ENCODE results near the gene RGS8. TPM values are rescaled to one million over a fixed set of nuclear protein-coding genes. Genes with fewer than 3 reads are reported as not detected.

Gene RGS8
- total RNA-seq, 1 experiment from 2014 or later = not detected

DNA sequence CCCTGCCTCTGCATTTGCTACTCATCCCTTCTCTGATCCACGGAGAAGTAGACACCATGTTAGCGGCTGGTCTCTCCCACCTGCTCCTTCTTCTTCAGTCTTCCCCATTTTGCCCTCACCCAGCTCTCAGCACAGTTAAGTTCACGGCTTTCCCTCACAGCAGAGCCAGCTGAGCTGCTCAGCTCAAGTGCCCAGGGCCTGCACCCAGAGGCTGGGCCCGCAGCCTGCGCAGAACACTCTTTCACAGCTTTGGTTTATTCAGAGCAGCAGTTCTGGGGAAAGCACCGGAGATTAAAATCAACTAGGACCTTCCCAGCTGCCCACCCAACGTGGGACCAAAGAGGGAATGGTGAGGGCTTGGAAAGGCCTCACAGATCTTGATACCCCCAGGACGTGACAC is 41.9 kb downstream of the RGS8 start:
- no peaks in the 10 kb centered on the region for H3K4me1 ChIP-seq (ENCODE audit: control insufficient read depth, insufficient read depth, low read length)
- TF ChIP-seq POLR2AphosphoS5 (IDR thresholded peaks at IDR 0.05; ENCODE audit: low read depth, low read length) = no peak
- in situ Hi-C loops (cut with HindIII; ENCODE audit: low pct_unique_long_range_greater_than_20kb, low sequenced_read_pairs) = no loop called here
- no peaks in the 10 kb centered on the region for H3K9me3 ChIP-seq (ENCODE audit: control insufficient read depth, insufficient read depth, low read depth, low read length)
- DNase-seq (ENCODE audit: low read depth, low spot score) = no peak
- H3K4me3 ChIP-seq (ENCODE audit: low read depth in 2 of 2, low read length in 2 of 2) = no peak overlapping the region
- intact Hi-C loops (cut with micrococcal nuclease; ENCODE audit: unreplicated experiment) = no loop called here
- H3K27ac ChIP-seq (ENCODE audit: low read length) = no peak overlapping the region
- H3K27me3 ChIP-seq (ENCODE audit: control insufficient read depth, insufficient read depth, low read length) = peaks cover 5% of the 10 kb centered on the region; the same call in 1 of the 2 replicates
- ATAC-seq = no peak
- H3K36me3 ChIP-seq (ENCODE audit: control insufficient read depth, insufficient read depth, low read length) = no peaks in the 10 kb centered on the region
- no TSS peak for BruUV-seq (replicated peaks)
- CTCF ChIA-PET = no interaction called here
- POLR2A ChIA-PET = no interaction called here

DNA sequence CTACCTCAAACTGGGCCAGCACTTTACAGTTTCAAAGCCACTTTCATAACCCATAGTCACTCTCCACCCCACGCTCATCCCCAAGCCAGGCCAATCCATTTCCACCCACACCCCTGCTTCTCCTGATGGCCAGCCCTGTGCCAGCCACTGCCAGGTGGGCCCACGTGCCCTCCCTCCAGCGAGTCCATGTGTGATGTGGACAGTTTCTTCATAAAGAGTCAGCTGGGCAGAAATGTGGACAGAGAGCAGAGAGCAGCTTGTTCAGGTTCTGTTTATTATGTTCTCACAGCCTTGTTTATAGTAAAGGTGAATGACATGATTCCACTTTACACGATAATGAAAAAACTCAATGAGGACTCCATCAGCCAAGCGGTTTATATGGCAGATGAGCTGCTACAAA is 42.8 kb downstream of the RGS8 start:
- CTCF ChIA-PET = interaction anchor here (0.7 kb wide), 1 partner anchor 25 kb away, joined by 3 read pairs; no protein-coding TSS in a partner anchor
- ATAC-seq (no peak), DNase-seq (ENCODE audit: low read depth, low spot score) (no peak)
- BruUV-seq (replicated peaks) = no TSS peak
- in situ Hi-C loops (cut with HindIII; ENCODE audit: low pct_unique_long_range_greater_than_20kb, low sequenced_read_pairs) (no loop called here), intact Hi-C loops (cut with micrococcal nuclease; ENCODE audit: unreplicated experiment) (no loop called here)
- POLR2A ChIA-PET = no interaction called here
- Histone ChIP-seq H3K27ac (ENCODE audit: low read length) (no peak overlapping the region), H3K36me3 (ENCODE audit: control insufficient read depth, insufficient read depth, low read length) (no peaks in the 10 kb centered on the region), H3K4me3 (ENCODE audit: low read depth in 2 of 2, low read length in 2 of 2) (no peak overlapping the region), H3K9me3 (ENCODE audit: control insufficient read depth, insufficient read depth, low read depth, low read length) (no peaks in the 10 kb centered on the region), H3K27me3 (ENCODE audit: control insufficient read depth, insufficient read depth, low read length) (peaks cover 5% of the 10 kb centered on the region; the same call in 1 of the 2 replicates), H3K4me1 (ENCODE audit: control insufficient read depth, insufficient read depth, low read length) (no peaks in the 10 kb centered on the region)
- TF ChIP-seq SIN3A (IDR thresholded peaks at IDR 0.05; ENCODE audit: borderline replicate concordance, insufficient read depth, low read depth, low read length) (no peak), POLR2AphosphoS5 (IDR thresholded peaks at IDR 0.05; ENCODE audit: low read depth, low read length) (no peak), TCF7L2 (IDR thresholded peaks at IDR 0.05; ENCODE audit: low read depth, low read length) (no peak)
- TF ChIP-seq, protein P1, sequence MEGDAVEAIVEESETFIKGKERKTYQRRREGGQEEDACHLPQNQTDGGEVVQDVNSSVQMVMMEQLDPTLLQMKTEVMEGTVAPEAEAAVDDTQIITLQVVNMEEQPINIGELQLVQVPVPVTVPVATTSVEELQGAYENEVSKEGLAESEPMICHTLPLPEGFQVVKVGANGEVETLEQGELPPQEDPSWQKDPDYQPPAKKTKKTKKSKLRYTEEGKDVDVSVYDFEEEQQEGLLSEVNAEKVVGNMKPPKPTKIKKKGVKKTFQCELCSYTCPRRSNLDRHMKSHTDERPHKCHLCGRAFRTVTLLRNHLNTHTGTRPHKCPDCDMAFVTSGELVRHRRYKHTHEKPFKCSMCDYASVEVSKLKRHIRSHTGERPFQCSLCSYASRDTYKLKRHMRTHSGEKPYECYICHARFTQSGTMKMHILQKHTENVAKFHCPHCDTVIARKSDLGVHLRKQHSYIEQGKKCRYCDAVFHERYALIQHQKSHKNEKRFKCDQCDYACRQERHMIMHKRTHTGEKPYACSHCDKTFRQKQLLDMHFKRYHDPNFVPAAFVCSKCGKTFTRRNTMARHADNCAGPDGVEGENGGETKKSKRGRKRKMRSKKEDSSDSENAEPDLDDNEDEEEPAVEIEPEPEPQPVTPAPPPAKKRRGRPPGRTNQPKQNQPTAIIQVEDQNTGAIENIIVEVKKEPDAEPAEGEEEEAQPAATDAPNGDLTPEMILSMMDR (IDR thresholded peaks at IDR 0.05) = no peak
- TF ChIP-seq, protein P2, sequence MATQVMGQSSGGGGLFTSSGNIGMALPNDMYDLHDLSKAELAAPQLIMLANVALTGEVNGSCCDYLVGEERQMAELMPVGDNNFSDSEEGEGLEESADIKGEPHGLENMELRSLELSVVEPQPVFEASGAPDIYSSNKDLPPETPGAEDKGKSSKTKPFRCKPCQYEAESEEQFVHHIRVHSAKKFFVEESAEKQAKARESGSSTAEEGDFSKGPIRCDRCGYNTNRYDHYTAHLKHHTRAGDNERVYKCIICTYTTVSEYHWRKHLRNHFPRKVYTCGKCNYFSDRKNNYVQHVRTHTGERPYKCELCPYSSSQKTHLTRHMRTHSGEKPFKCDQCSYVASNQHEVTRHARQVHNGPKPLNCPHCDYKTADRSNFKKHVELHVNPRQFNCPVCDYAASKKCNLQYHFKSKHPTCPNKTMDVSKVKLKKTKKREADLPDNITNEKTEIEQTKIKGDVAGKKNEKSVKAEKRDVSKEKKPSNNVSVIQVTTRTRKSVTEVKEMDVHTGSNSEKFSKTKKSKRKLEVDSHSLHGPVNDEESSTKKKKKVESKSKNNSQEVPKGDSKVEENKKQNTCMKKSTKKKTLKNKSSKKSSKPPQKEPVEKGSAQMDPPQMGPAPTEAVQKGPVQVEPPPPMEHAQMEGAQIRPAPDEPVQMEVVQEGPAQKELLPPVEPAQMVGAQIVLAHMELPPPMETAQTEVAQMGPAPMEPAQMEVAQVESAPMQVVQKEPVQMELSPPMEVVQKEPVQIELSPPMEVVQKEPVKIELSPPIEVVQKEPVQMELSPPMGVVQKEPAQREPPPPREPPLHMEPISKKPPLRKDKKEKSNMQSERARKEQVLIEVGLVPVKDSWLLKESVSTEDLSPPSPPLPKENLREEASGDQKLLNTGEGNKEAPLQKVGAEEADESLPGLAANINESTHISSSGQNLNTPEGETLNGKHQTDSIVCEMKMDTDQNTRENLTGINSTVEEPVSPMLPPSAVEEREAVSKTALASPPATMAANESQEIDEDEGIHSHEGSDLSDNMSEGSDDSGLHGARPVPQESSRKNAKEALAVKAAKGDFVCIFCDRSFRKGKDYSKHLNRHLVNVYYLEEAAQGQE (IDR thresholded peaks at IDR 0.05; ENCODE audit: insufficient read depth in 1 of 2, low read depth in 2 of 2, low read length in 1 of 2) = no peak

DNA sequence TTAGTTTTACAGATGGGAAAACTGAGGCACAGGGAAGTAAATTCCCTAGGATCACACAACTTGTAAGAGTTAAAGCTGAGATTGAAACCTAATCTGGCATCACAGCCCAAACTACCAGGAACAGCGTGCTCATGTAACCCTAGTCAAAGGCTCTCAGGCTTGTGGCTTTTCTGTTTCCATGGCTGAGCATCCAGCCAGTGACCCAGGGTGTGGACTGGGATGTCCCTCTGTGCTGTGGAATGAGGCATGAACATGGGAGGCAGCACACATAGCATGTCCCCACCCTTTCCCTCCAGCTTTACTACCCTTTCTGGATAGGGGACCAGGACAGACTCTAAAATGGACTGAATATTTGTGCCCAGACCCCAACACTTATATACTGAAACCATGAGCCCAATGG is 45.1 kb downstream of the RGS8 start:
- no peaks in the 10 kb centered on the region for H3K4me1 ChIP-seq (ENCODE audit: control insufficient read depth, insufficient read depth, low read length)
- peaks cover 5% of the 10 kb centered on the region; the same call in 1 of the 2 replicates for H3K27me3 ChIP-seq (ENCODE audit: control insufficient read depth, insufficient read depth, low read length)
- POLR2A ChIA-PET = no interaction called here
- TF ChIP-seq, protein P1 (IDR thresholded peaks at IDR 0.05) = no peak
- no peak for TF ChIP-seq SIN3A (IDR thresholded peaks at IDR 0.05; ENCODE audit: borderline replicate concordance, insufficient read depth, low read depth, low read length)
- TF ChIP-seq, protein P2 (IDR thresholded peaks at IDR 0.05; ENCODE audit: insufficient read depth in 1 of 2, low read depth in 2 of 2, low read length in 1 of 2) = no peak
- no peak for TF ChIP-seq POLR2AphosphoS5 (IDR thresholded peaks at IDR 0.05; ENCODE audit: low read depth, low read length)
- no peak for TF ChIP-seq TCF7L2 (IDR thresholded peaks at IDR 0.05; ENCODE audit: low read depth, low read length)
- DNase-seq (ENCODE audit: low read depth, low spot score) (no peak), ATAC-seq (no peak)
- no peaks in the 10 kb centered on the region for H3K9me3 ChIP-seq (ENCODE audit: control insufficient read depth, insufficient read depth, low read depth, low read length)
- BruUV-seq (replicated peaks) = no TSS peak
- H3K36me3 ChIP-seq (ENCODE audit: control insufficient read depth, insufficient read depth, low read length) = no peaks in the 10 kb centered on the region
- H3K27ac ChIP-seq (ENCODE audit: low read length) = no peak overlapping the region
- in situ Hi-C loops (cut with HindIII; ENCODE audit: low pct_unique_long_range_greater_than_20kb, low sequenced_read_pairs) (no loop called here), intact Hi-C loops (cut with micrococcal nuclease; ENCODE audit: unreplicated experiment) (no loop called here)
- CTCF ChIA-PET = no interaction called here
- H3K4me3 ChIP-seq (ENCODE audit: low read depth in 2 of 2, low read length in 2 of 2) = no peak overlapping the region
